Psoas muscle (tissue), 8 donors: Measurements from ENCODE around the gene ERN2. TPM values are rescaled to one million over a fixed set of nuclear protein-coding genes. Genes with fewer than 3 reads are reported as not detected.

Source experiments
- ATAC-seq, 4 donors: fragments of 200-7000 bp; cut with Tn5 transposase; one replicate each; pipeline ENCODE4 v1.9.1; 2020; ENCODE audit warnings: moderate library complexity in 3 of 4, mild to moderate bottlenecking in 2 of 4
- DNase-seq, 2 donors: peaks; one replicate each; pipeline ENCODE4 v3.0.0-alpha.2; 2020
- H3K27ac ChIP-seq: fragments of 200-600 bp; one replicate; pipeline ENCODE4 v1.8.0; 2022
- H3K27me3 ChIP-seq, 3 donors: fragments of 200-600 bp in 1 of 3; one replicate each; pipeline versions ENCODE4 v1.6.1 to v1.8.0; 2013 to 2022; ENCODE audit warnings: low read length in 2 of 3, mild to moderate bottlenecking in 2 of 3, moderate library complexity in 1 of 3; ENCODE audit not compliant: insufficient read depth in 3 of 3
- H3K36me3 ChIP-seq, 2 donors: fragments of 200-600 bp in 1 of 2; one replicate each; pipeline versions ENCODE4 v1.6.1 to v1.8.0; 2013 to 2022; ENCODE audit warnings: low read depth in 1 of 2, mild to moderate bottlenecking in 1 of 2, moderate library complexity in 1 of 2; ENCODE audit not compliant: insufficient read depth in 1 of 2
- H3K4me1 ChIP-seq: fragments of 200-600 bp; one replicate; pipeline ENCODE4 v1.8.0; 2022
- H3K4me3 ChIP-seq: fragments of 200-600 bp; one replicate; pipeline ENCODE4 v1.8.0; 2022; ENCODE audit warnings: mild to moderate bottlenecking
- H3K9me3 ChIP-seq: fragments of 200-600 bp; one replicate; pipeline ENCODE4 v1.8.0; 2022
- CTCF ChIP-seq: fragments of 200-600 bp; IDR thresholded peaks from one replicate; pipeline ENCODE4 v1.8.0; 2022; ENCODE audit warnings: antibody characterized with exemption
- WGBS, 3 donors: extraction: QIAGEN DNeasy Blood & Tissue Kit; methylation state at CpG; one replicate each; pipeline versions ENCODE4 v1.1.6 to v1.1.7; 2013; 5-methylcytosine and 5-hydroxymethylcytosine counted together
- intact Hi-C, 2 donors: fragments of 100-400 bp; cut with DNase I; formaldehyde crosslinking; loops; one replicate each; pipeline versions ENCODE4 v1.11.0 to v1.14.2; 2022
- polyA plus RNA-seq, 3 donors: library from polyadenylated mRNA; stranded (reverse); fragments of 200-250 nt; gene quantifications; one replicate each; pipeline ENCODE4 v1.2.3, GENCODE V29; 2013
- total RNA-seq, 4 donors: library from RNA; stranded (reverse); fragmentation: NEBNext Ultra II Directional in 2 of 4; extraction: Animal tissue kit (Norgen Biotek cat#: 25700) in 2 of 4; gene quantifications; one replicate each; pipeline versions ENCODE4 v1.2.1 to v1.2.4, GENCODE V29; 2021 to 2023
- donor health status: healthy with polysubstance abuse.
- donor health status: DM: no; HTN: no; CAD: no; lungs with moderate emphysema.
- donor health status: Bipolar disorder and iron deficiency.
- donor health status: healthy.
- donor health status: DM: yes; HTN: yes; CAD: no.
- donor health status: DM: no; HTN: no; CAD: no.
- donor health status: DM: no; HTN: no; CAD: no.
- donor health status: DM: yes; HTN: yes; CAD: no.

ERN2 gene
- total and polyA plus RNA-seq, 7 donors = 0.03 to 0.19 (median 0.08) TPM; not detected in 4

GRCh38 chr16:23668873-23669272 is 44.1 kb downstream of the ERN2 start:
- ATAC-seq = no peak
- Histone ChIP-seq H3K4me1 (peaks cover 11% of the 10 kb centered on the region), H3K27me3 (no peaks in the 10 kb centered on the region), H3K36me3 (peaks cover 15 to 86% of the 10 kb centered on the region in 2 donors), H3K9me3 (no peaks in the 10 kb centered on the region), H3K4me3 (no peak overlapping the region), H3K27ac (no peak overlapping the region)
- no peak for DNase-seq
- 64 to 82% (median 77%) methylated on average over 4 of the region's 4 CpGs for WGBS, 3 donors
- intact Hi-C loops = no loop called here
- no peak for TF ChIP-seq CTCF

- peaks cover 11% of the 10 kb centered on the region for H3K4me1 ChIP-seq
- no peaks in the 10 kb centered on the region for H3K27me3 ChIP-seq
- 87 to 97% (median 94%) methylated on average over 1 of the region's 1 CpG for WGBS, 3 donors
- no peaks in the 10 kb centered on the region for H3K9me3 ChIP-seq
- intact Hi-C loops = no loop called here
- no peak overlapping the region for H3K27ac ChIP-seq
- TF ChIP-seq CTCF = no peak
- no peak overlapping the region for H3K4me3 ChIP-seq
- DNase-seq (no peak), ATAC-seq (no peak)
- peaks cover 15 to 88% of the 10 kb centered on the region in 2 donors for H3K36me3 ChIP-seq
These were observed 44.8 kb downstream of the ERN2 start for GRCh38 chr16:23668225-23668624.

DNA sequence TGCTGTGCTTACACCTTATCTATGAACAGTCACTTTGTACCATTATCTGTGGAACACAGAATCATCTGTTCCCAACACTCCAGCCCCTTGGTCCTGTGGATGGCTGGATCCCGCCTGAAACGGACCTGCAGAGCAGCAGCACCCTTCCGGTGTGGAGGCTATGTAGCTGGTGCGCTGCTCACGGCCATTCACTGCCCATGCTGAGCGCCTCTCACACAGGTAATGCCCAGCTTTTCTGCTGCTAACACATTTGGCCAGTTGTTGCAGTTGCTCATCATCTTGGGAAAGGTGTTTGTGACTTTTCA is 45.7 kb downstream of the ERN2 start:
- H3K27me3 ChIP-seq = no peaks in the 10 kb centered on the region

GRCh38 chr16:23666571-23667354 is 46.3 kb downstream of the ERN2 start:
- Histone ChIP-seq H3K27ac (no peak overlapping the region), H3K4me1 (peaks cover 11% of the 10 kb centered on the region), H3K9me3 (no peaks in the 10 kb centered on the region), H3K4me3 (no peak overlapping the region), H3K36me3 (peaks cover 15 to 88% of the 10 kb centered on the region in 2 donors), H3K27me3 (no peaks in the 10 kb centered on the region)
- intact Hi-C loops = no loop called here
- ATAC-seq (no peak), DNase-seq (no peak)
- no peak for TF ChIP-seq CTCF
- whole genome bisulfite sequencing, 3 donors = 88 to 95% (median 93%) methylated on average over 7 of the region's 7 CpGs

More for the DNA sequence above, 45.7 kb downstream of the ERN2 start:
- no peak for TF ChIP-seq CTCF
- WGBS, 3 donors = 93 to 94% (median 94%) methylated on average over 6 of the region's 6 CpGs
- Histone ChIP-seq H3K9me3 (no peaks in the 10 kb centered on the region), H3K4me1 (peaks cover 11% of the 10 kb centered on the region), H3K4me3 (no peak overlapping the region), H3K27ac (no peak overlapping the region), H3K36me3 (peaks cover 15 to 88% of the 10 kb centered on the region in 2 donors)
- no peak for DNase-seq
- ATAC-seq = no peak
- intact Hi-C loops = no loop called here

- no peak for DNase-seq
- 94 to 99% (median 97%) methylated on average over 2 of the region's 2 CpGs for WGBS, 3 donors
- no peak for ATAC-seq
- peaks cover 17 to 100% of the 10 kb centered on the region in 2 donors for H3K36me3 ChIP-seq
- intact Hi-C loops = no loop called here
- no peaks in the 10 kb centered on the region for H3K9me3 ChIP-seq
- no peaks in the 10 kb centered on the region for H3K4me1 ChIP-seq
- no peaks in the 10 kb centered on the region for H3K27me3 ChIP-seq
- no peak overlapping the region for H3K4me3 ChIP-seq
- no peak overlapping the region for H3K27ac ChIP-seq
- TF ChIP-seq CTCF = no peak
These were observed 49.1 kb downstream of the ERN2 start for GRCh38 chr16:23663918-23664317.
